Umbilical cord (tissue), 2 donors: ENCODE measurements around the gene BPHL. TPM values are rescaled to one million over a fixed set of nuclear protein-coding genes. Genes with fewer than 3 reads are reported as not detected.
A peak's percentile ranks its signal among the peaks of the same experiment; 100 is the strongest.
"Not testable (repeated sequence)": the region's sequence is repeated elsewhere in the genome, so short reads cannot be mapped to it uniquely, and the experiment has no call there.

Experiments used
- DNase-seq: peaks from one replicate; pipeline ENCODE4 v3.0.0-alpha.2; 2015; ENCODE audit warnings: low spot score
- total RNA-seq: library from RNA; depleted of rRNA; stranded (reverse); fragments of >200 nt; gene quantifications from one replicate; pipeline ENCODE4 v1.2.3, GENCODE V29; 2014; ENCODE audit warnings: low replicate concordance; ENCODE audit not compliant: insufficient read depth

Gene BPHL
- total RNA-seq, 1 donor from 2014 or later, result 29.6 TPM

DNA sequence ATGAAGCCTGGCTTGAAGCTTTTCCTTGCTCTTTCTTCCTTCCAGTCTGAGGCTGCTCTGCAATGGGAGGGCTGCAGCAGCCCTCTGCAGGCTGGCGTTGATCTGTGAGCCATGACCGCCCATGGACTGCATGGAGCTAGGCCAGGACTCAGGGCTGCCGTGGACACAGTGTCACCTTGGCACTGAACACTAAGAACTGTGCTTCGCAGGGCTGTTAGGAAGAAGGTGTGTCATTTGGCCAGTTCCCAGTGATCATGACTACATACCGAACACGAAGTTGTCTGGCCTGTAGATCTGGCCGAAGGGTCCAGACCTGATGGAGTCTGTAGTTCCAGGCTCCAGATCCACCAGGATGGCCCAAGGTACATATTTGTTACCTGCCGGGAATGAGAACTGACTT is 60.2 kb downstream of the BPHL start:
- not testable (repeated sequence) for DNase-seq

DNA sequence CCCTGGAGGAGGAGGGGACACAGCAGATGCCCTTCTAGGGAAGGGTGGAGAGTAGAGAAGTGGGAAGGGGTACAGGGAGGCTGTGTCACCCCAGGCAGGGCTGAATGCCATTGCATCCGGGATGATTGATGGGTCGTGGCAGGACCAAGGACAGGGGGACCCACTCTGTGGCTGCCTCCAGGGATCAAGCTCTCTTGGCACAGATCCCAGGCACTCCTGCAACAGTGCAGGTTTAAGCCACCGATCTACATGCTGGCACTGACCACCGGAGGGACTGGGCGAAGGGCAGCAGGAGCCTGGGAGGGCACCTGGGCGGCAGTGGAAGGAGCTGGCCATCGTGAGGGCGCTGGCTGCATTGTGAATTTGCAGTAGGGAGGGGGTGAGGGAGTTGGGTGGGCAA is 61.4 kb downstream of the BPHL start:
- not testable (repeated sequence) for DNase-seq

DNA sequence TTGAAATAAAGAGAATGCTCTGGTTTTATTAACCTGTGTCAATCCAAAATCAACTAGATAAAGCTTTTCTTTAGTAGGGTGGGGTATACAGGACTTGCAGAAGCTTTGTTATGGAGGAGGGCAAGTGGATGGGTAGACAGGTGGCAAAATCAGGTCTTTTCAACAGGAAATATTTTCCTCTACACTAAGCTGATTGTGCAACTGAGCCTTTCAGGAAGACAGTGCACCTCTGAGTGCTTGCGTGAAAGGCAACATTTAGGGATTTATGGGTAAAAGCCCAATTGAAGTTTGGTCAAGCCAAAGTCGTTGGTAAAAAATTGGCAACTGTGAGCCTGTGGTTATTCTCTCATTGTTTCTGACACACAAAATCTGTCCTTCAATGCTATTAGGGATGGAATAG is 62.6 kb downstream of the BPHL start:
- DNase-seq, result no peak

DNA sequence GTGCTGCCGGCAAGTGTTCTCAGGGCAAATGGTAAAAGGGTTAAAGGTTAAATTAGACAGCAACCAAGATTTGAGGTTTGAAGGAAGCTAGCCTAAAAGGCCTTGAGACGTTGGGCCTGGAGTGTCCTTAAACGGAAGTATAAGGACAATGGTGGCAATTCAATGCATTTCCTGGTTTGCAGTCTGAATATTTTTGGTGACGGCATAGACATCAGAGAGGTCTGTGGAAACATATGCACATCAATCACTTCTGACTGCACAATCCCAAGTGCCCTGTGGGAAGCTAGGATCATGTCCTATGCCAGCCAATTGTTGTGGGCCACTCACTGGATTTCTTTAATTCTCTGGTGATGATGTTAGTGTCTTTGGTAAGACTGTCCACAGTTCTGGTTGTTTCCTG is 64.6 kb downstream of the BPHL start:
- DNase-seq, result no peak

GRCh38 chr6:3186974-3187382 is 68.5 kb downstream of the BPHL start:
- no peak for DNase-seq

GRCh38 chr6:3188262-3188661 is 69.8 kb downstream of the BPHL start:
- DNase-seq, result no peak

DNA sequence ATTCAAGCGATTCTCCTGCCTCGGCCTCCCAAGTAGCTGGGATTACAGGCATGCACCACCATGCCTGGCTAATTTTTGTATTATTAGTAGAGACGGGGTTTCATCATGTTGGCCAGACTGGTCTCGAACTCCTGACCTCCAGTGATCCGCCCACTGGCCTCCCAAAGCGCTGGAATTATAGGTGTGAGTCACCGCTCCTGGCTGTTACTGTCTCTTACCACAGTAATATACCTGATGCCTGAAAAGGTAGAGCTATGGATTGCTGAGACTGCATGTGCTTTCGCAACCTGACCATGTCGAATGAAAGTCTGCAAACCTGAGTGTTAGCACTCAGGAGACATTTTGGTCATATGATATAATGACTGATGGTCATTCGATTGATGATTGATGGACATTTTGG is 70.7 kb downstream of the BPHL start:
- DNase-seq, result not testable (repeated sequence)

- no peak for DNase-seq
These were observed 71.5 kb downstream of the BPHL start for GRCh38 chr6:3190056-3190455.

DNA sequence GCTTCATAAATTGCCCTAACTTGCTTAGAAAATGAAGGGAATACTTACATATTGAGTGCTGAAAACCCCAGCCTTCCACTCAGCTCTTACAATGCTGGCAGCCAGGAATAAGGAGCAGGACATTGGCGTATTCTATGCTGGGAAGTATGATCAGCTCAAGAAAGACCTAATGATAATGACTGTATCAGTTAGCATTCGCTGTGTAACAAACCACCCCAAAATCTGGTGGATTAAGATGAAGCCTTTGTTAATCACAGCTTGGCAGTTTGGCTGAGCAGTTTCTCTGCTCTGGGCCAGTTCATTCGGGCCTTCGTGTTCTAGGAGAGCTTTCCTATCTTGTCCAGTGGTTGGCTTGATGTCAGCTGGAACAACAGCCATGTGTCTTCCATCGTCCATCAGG is 72.3 kb downstream of the BPHL start:
- no peak for DNase-seq

- DNase-seq, result no peak
These were observed 74.8 kb downstream of the BPHL start for GRCh38 chr6:3193102-3193849.

DNA sequence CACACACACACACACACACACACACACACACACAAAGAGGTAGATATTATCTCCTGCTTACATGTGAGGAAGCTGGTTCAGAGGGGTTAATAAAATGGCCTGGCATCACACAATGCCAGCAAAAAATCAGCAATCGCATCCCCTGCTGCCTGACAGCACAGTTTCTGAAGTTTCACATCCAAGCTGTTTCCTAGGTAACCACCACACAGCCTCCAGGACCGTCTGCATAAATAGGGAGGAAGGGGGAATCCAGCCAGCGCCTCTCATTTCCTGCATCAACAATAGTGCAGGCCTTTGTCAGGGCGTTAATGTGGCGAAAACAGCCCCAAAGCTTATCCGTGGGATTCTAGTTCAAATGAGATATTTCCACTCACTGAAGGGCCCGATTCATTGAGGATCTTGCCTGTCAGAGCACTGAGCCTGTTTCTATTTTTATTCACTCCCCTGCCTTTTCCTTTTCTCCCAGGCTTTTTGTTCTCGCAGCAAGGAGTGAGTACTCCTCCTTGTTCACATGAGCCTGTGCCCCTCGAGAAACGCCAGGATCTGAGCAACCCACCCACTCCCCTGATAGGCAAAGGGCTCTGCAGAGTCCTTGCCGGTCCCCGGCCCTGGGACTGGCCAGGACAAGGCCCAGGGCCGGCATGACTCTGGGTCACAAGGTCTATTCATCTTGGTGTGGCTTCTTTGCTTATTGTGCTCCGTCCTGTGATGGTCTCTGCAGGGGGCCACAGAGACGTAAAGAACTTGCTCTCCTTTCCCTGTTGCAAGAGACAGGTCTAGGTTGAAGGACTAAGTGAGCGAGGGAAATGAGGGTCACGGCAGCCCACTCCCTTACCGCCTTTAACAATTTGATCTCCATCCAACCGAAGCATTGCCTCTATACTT is 76.3 kb downstream of the BPHL start:
- peak; percentile 59 for DNase-seq

DNA sequence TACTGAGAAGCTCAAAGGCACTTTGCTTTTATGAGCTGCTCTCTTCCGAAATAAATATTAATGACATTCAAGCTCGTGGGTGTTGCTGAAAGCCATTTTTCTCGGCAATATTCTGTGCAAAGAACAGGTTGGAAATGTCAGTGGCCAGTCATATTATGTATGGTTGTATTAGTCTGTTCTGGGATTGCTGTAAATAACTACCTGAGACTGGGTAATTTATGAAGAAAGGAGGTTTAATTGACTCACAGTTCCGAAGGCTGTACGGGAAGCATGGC is 76.8 kb downstream of the BPHL start:
- no peak for DNase-seq

DNA sequence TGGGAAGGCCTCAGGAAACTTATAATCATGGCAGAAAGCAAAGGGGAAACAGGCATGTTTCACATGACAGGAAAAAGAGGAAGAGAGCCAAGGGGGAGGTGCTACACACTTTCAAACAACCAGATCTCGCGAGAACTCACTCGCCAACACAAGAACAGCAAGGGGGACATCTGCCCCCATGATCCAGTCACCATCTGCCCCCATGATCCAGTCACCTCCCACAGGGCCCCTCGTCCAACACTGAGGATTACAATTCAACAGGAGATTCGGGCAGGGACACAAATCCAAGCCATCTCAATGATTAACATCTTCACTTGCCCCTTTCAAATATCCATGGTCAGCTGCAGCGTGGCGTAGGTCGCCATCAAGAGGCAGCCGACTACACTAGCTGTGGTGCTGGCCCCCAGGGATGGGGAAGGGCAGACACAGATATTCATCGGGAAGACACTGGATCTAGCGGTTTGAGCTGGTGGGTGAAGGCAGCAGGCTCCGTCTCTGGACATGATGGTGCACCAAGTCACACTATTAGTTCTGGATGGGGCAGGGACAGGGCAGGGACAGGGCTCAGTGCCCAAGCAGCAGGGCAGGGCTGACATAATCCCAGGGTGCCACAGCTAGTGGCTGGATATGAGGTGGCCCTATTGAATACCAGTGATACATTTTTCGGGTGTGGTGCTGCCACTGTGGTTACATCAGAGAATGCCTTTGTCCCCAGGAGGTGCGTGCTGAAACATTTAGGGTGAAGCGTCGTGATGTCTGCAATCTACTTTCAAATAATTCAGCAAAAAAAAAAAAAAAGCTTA is 77.4 kb downstream of the BPHL start:
- DNase-seq, result no peak

GRCh38 chr6:3196770-3197169 is 78.3 kb downstream of the BPHL start:
- DNase-seq, result no peak

- DNase-seq, result not testable (repeated sequence)
These were observed 79.2 kb downstream of the BPHL start for GRCh38 chr6:3197734-3198133.

GRCh38 chr6:3199382-3199781 is 80.9 kb downstream of the BPHL start:
- no peak for DNase-seq

- DNase-seq, result no peak
These were observed 82.2 kb downstream of the BPHL start for GRCh38 chr6:3200682-3201081.

GRCh38 chr6:3201388-3201787 is 82.9 kb downstream of the BPHL start:
- DNase-seq, result no peak
